ENCODE measurements around the gene SKIC8.

Gene SKIC8

GRCh38 chr15:78299101-78299930 lies at the start of gene SKIC8:
TSS of gene SKIC8 (minus strand) at chr15:78299609. CDS start at chr15:78295686, 3,923 bp downstream.
- DNase-seq (ENCODE audit: low read depth), result peak; percentile 82

GRCh38 chr15:78347586-78348543 lies 48.5 kb upstream of the SKIC8 start:
- DNase-seq (ENCODE audit: low read depth), result no peak

- no peak for DNase-seq (ENCODE audit: low read depth)
Measured at GRCh38 chr15:78345396-78346125, 46.2 kb upstream of the SKIC8 start.

GRCh38 chr15:78343276-78344060 lies 44.1 kb upstream of the SKIC8 start:
- no peak for DNase-seq (ENCODE audit: low read depth)

GRCh38 chr15:78342021-78342420 lies 42.6 kb upstream of the SKIC8 start:
- DNase-seq (ENCODE audit: low read depth), result no peak

- no peak for DNase-seq (ENCODE audit: low read depth)
Measured at GRCh38 chr15:78341057-78341987, 41.9 kb upstream of the SKIC8 start.

GRCh38 chr15:78340231-78341056 lies 41.0 kb upstream of the SKIC8 start, which contains the start of gene CRABP1:
TSS of gene CRABP1 (plus strand) at chr15:78340353. CDS start at chr15:78340429, 76 bp downstream.
- DNase-seq (ENCODE audit: low read depth), result no peak

DNA sequence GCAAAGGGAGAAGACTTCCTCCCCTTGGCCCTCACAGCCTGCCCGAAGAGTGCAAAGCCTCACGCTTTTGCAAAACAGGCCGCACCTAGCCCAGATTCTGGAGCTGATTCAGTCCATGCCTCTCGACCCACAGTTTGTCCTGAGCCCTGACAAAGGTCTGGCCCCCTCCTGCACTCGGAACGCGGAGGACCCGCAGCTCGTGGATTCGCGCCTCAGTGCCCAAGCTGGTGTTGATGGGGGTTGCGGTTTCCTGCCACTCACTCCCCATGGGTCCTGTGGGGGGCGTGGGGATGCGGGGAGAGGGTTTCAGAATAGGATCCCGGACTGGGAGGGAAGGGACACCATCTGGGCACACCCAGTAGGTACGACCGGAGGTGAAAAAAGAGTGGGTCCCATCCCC lies 40.1 kb upstream of the SKIC8 start:
- no peak for DNase-seq (ENCODE audit: low read depth)

- no peak for DNase-seq (ENCODE audit: low read depth)
Measured at GRCh38 chr15:78338781-78339180, 39.4 kb upstream of the SKIC8 start.

GRCh38 chr15:78335985-78336384 lies 36.6 kb upstream of the SKIC8 start:
- DNase-seq (ENCODE audit: low read depth), result no peak

DNA sequence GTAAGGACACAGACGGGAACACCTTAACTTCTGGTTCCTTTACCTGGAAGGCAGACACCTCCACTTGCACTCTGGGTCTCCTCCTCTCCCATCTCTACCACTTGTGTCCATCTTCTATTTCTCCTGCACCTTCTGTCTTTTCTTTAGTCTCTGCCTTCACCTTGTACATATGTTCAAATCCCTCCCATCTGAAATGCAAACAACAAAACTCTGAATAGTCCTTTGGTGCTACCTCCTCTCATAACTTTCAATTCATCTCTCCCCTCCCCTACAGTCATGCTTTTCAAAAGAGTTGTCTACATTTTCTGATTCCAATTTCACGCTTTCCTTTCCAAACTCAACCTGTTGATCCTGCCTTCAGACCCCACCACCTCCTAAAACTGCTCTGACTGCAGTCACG lies 35.4 kb upstream of the SKIC8 start:
- DNase-seq (ENCODE audit: low read depth), result no peak

DNA sequence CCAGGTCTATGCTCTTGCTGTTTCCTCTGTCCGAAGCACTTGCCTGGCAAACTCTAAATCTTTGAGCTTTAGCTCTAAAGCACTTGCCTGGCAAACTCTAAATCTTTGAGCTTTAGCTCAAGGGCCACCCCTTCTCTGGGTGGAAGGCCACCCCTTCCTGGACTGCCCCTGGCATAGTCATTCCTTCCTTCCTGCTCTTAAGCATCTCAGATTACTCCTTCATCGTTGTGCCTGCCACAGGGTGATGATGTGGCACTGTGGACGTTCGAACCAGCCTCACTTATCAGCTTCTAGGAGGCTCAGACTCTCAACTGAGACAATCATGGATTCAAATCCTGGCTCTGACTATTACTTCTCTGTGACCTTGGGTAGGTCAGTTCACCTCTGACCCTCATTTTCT lies 30.2 kb upstream of the SKIC8 start:
- no peak for DNase-seq (ENCODE audit: low read depth)

- DNase-seq (ENCODE audit: low read depth), result no peak
Measured at GRCh38 chr15:78327466-78327865, 28.1 kb upstream of the SKIC8 start.

DNA sequence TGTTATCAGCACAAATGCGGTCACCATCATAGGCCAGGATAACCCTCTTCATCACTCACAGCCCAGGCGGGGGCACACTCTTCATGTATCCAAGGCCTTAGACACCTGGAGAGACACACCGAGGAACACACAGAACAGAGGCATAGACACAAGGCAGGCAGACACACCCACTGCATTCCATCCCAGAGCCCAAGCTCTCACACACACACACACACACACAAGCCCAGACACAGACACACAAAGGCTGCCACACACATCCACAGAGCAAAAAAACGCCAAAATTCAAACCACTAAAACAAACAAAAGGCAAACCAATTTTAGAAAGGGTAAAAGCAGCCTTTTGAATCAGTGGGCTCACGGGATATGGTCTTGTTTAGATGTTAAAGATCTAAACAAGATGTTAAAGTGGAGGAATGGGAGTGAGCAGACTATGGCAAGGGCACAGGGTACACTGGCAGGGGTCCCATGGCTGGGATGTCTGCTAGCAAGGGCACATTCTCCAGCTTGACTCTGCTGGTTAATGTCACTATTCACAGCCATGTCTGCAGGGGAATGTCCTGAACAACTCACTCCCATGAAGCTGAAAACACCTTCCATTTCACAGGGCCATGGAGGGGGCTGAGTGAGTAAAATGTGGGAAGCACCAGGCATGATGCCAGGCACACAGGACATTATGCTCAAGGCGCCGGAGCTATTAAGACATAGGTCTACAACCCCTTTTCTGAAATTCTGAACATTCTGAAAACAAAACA lies 25.9 kb upstream of the SKIC8 start:
- DNase-seq (ENCODE audit: low read depth), result no peak

- DNase-seq (ENCODE audit: low read depth), result no peak
Measured at GRCh38 chr15:78324144-78324543, 24.7 kb upstream of the SKIC8 start.

GRCh38 chr15:78323693-78324092 lies 24.3 kb upstream of the SKIC8 start:
- DNase-seq (ENCODE audit: low read depth), result no peak

DNA sequence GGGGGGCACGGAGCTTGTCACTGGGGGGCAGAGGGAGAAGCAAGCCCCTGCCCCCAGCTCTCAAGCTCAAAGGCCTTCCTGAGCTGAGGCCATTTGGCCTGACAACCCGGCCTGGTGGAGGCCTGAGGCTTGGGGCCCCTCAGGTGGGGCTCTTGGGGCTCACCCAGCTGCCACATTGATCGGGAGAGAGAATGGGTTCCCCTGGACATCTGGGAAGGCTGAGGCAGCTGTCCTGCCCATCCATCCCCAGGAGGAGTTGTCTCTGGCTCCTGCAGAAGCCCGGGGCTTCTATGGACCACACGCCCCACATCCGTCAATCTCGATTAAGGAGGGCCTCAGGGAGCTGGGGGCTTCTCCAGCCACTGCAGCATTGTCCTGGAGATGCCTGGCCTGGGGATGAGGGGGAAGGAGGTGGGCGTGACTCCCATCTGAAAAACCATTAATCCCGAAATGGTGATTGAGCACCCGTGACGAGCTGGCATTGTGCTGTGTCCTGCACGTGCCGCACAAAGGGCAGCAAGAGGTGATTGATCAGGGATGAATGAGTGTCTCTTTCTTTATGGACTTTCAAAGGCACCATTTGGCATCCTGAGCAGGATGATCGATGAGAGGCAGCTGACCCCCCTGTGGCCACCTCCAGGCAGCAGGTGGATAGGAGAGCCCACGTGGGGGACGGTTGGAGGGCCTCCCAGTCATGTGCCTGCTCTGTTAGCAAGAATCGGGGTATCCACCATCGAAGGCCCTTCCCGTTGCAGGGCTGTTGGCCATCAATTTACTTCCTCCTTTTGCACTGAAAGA lies 23.5 kb upstream of the SKIC8 start:
- no peak for DNase-seq (ENCODE audit: low read depth)

DNA sequence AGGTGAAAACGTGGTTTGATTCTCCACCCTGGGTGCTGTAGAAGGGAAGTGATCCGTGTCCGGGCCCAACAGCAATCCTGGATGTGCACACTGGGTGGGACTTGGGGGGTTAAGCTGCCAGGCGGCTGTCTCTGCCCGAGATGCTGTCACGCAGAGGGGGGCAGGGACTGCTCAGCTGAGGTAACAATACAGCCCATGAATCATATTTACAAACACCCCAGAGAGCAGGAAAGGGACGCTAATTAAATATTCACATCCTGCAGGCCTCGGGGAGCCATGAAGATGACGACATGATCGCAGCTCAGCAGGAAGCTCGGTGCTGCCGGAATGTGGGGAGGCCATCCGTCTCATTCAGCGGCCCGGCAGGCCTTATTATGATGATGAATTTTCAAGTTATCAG lies 22.8 kb upstream of the SKIC8 start:
- no peak for DNase-seq (ENCODE audit: low read depth)
